AG09309 (cell line): ENCODE results near the gene GRXCR2.
A peak's percentile ranks its signal among the peaks of the same experiment; 100 is the strongest.
"Not testable (repeated sequence)": the region's sequence is repeated elsewhere in the genome, so short reads cannot be mapped to it uniquely, and the experiment has no call there.

Source experiments
- DNase-seq: peaks from one replicate; pipeline ENCODE4 v3.0.0-alpha.2; 2010; ENCODE audit warnings: low read depth
- H3K4me3 ChIP-seq: 2 replicates; pipeline ENCODE4 v1.5.1; 2011; ENCODE audit warnings: mild to moderate bottlenecking, low read depth, low read length, moderate library complexity; ENCODE audit not compliant: control insufficient read depth
- TF ChIP-seq, protein P1 (sequence below): IDR thresholded peaks from 2 replicates; pipeline ENCODE4 v1.5.1; 2011; ENCODE audit warnings: mild to moderate bottlenecking, low read depth, low read length, inconsistent platforms; ENCODE audit not compliant: insufficient read depth, control insufficient read depth; ENCODE audit errors: missing control alignments

GRXCR2 gene

DNA sequence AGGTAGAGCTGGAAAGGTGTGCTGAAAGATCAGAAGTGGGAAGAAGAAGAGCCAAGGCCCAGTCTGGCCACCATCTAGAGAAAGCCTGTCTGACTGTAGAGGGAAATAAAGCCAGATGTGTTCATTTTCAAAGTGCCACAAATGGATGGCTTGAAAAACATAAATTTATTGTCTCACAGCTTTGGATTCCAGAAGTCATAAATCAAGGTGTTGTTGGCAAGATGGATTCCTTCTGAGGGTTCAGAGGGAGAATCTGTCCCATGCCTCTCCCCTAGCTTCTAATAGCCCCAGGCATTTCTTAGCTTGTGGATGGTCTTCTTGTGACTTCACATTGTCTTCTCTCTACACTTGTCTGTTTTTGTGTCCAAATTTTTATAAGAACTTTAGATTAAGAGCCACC, 31.5 kb downstream of the GRXCR2 start:
- no peak overlapping the region for H3K4me3 ChIP-seq
- no peak for DNase-seq
- TF ChIP-seq, protein P1, sequence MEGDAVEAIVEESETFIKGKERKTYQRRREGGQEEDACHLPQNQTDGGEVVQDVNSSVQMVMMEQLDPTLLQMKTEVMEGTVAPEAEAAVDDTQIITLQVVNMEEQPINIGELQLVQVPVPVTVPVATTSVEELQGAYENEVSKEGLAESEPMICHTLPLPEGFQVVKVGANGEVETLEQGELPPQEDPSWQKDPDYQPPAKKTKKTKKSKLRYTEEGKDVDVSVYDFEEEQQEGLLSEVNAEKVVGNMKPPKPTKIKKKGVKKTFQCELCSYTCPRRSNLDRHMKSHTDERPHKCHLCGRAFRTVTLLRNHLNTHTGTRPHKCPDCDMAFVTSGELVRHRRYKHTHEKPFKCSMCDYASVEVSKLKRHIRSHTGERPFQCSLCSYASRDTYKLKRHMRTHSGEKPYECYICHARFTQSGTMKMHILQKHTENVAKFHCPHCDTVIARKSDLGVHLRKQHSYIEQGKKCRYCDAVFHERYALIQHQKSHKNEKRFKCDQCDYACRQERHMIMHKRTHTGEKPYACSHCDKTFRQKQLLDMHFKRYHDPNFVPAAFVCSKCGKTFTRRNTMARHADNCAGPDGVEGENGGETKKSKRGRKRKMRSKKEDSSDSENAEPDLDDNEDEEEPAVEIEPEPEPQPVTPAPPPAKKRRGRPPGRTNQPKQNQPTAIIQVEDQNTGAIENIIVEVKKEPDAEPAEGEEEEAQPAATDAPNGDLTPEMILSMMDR, result no peak

DNA sequence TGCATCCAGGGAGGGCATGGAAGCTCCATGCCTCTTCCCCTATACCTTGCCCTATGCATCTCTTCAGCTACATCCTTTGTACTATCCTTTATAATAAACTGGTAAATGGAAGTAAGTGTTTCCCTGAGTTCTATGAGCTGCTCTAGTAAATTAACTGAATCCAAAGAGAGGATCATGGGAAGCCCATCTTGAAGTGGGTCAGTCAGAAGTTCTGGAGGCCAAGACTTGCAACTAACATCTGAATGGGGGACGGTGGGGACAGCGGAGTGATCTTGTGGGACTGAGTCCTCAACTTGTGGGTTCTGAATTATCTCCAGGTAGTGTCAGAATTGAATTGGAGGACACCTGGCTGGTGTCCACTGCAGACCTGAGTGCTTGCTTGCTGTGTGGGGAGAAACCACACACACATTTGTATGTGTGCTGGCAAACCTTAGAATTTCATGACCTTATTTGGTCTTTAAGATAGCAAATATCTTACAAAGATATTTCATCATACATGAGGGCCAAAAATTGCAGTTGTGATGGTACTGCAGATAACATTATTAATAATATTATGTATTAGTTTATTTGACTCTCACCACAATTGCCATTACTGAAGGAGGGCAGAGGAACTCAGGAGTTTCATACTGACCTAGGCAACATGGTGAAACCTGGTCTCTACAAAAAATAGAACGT, 32.2 kb downstream of the GRXCR2 start:
- TF ChIP-seq, protein P1, result no peak
- no peak overlapping the region for H3K4me3 ChIP-seq
- DNase-seq, result no peak

DNA sequence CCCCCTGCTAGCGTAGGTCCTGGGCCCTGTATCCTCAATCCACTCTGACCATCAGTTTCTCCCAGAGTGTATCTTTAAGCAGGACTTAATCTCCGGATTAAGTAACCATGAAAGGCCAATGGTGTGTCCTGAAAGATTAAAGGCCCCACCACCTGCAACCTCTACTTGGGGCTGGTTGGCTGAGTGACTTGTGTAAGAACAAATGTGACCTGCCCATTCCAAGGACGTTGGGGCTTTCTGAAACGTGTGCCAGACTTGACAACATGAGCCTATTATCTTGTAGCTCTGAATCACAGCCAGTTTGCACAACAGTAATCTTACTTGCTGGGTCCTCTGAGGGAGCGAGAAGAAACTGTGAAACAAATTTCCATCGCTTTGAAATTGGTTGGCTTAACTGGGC, 34.5 kb downstream of the GRXCR2 start:
- no peak overlapping the region for H3K4me3 ChIP-seq
- TF ChIP-seq, protein P1, result no peak
- DNase-seq, result no peak

DNA sequence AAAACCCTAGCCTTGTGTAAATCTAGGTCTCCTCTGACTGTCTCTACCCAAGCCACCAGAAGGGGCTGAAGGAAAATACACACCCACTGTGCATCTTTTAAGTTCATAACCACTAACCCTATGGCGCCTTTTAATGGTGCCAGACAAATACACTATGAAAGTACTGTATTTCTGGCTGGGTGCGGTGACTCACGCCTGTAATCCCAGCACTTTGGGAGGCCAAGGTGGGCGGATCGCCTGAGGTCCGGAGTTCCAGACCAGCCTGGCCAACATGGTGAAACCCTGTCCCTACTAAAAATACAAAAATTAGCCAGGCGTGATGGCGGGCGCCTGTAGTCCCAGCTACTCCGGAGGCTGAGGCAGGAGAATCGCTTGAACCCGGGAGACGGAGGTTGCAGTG, 36.6 kb downstream of the GRXCR2 start:
- DNase-seq, result not testable (repeated sequence)

DNA sequence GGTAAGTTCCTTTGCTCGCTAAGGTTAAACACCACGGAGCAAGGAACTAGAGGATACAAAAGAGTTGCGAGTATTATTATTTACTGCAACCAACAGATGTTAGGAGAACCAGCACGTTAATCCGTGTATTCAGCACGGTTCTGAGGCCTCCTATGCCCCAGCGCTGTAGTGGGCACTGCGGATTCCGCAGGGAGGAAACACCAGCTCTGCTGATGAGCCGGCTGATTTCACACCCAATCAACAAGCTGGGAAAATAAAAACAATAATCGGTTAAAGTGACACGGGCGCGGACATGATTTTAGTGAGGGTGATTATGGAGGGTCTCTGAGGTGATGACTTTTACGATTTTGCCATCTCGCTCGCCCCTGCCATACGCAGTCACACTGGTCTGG, 37.0 kb downstream of the GRXCR2 start:
- peak overlapping the region; percentile 72 for H3K4me3 ChIP-seq
- no peak for DNase-seq
- TF ChIP-seq, protein P1, result no peak

More for the DNA sequence above, 36.6 kb downstream of the GRXCR2 start:
- H3K4me3 ChIP-seq, result not testable (repeated sequence)

DNA sequence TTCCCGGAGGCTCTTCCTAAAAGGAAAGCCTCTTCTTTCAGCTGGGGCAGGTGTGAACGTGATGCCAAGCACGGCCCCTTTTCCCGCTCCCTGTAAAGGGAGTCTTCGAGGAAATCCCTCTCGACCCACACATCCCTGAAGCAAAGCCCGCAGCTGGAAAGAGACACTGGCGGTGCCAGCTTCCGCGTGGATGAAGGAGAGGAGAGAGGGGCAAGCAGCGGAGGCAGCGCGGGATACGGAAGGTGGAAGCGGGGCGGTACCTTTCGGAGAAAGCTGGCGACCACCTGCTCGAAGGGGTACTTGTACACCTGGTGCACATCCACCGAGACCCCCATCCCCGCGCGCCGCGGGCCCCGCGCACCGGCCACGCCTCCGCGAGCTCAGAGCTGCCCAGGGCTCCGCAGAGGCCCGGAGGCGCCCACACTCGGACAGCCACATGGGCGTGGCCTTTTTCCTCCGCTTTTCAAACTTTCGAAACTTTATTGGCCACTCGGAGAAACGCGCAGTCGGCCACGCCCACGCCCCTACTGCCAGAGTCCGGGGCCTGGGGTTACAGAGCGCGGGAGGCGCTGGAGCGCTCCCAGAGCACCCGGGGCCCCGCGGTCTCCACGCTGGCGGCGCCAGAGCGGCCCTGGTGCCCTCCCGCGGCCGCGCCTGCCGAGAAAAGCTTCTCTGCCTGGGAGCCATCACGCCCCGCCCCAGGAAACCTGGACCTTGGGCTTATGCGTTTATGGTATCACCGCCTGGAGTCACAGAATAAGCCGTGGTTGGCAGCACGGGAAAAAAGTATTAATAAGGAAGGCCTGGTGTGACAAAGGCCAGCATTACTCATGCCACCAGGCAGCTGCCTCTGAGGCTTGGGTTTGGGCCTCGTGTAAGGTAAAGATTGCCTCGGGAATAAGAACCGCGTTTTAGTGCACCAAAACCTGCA, 37.6 kb downstream of the GRXCR2 start, which contains the start of gene PRELID2:
TSS of gene PRELID2 (minus strand) at position 426 of the 931 bp plus-strand sequence. CDS start at position 335, 91 bp downstream.
- peak; percentile 46 for DNase-seq
- H3K4me3 ChIP-seq, result peak within 1 kb of the TSS; percentile 72
- TF ChIP-seq, protein P1, result no peak

DNA sequence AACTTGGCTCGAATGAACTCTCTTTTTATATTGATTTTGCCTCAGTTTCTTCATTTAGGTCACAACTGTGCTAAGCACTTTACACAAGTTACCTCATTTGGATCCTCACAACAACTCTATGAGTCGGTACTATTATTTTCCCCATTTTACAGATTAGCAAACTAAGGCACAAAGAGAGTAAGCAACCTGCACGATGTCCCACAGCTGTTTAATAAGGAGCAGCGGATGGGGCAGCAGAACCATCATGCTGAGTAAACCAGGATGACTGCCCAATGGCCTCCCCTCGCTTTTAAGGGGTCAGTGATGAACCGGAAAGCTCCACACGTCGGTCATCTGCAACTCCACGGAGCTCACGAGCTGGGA, 38.3 kb downstream of the GRXCR2 start:
- no peak for DNase-seq
- peak overlapping the region; percentile 72 for H3K4me3 ChIP-seq
- TF ChIP-seq, protein P1, result no peak
